NCI-H128 (cell line): ENCODE data around the gene SNHG17.
"Not testable (repeated sequence)": the region's sequence is repeated elsewhere in the genome, so short reads cannot be mapped to it uniquely, and the experiment has no call there.

Source experiments
- DNase-seq: peaks from one replicate; lab custom pipeline; 2025; ENCODE audit not compliant: unreplicated experiment; lab: John Stamatoyannopoulos, UW

SNHG17 gene

GRCh38 chr20:38421915-38422314, 13.2 kb downstream of the SNHG17 start:
- DNase-seq = no peak

GRCh38 chr20:38420388-38421085, 14.6 kb downstream of the SNHG17 start:
- DNase-seq = no peak

- no peak for DNase-seq
Observed at GRCh38 chr20:38418509-38419204, 16.5 kb downstream of the SNHG17 start.

- no peak for DNase-seq
Observed at GRCh38 chr20:38414769-38415450, 20.2 kb downstream of the SNHG17 start.

GRCh38 chr20:38412877-38413577, 22.1 kb downstream of the SNHG17 start:
- no peak for DNase-seq

GRCh38 chr20:38407822-38408221, 27.3 kb downstream of the SNHG17 start:
- not testable (repeated sequence) for DNase-seq

- no peak for DNase-seq
Observed at GRCh38 chr20:38407321-38407720, 27.8 kb downstream of the SNHG17 start.

- DNase-seq = no peak
Observed at GRCh38 chr20:38406476-38406875, 28.7 kb downstream of the SNHG17 start.

- DNase-seq = no peak
Observed at GRCh38 chr20:38405132-38405531, 30.0 kb downstream of the SNHG17 start.

GRCh38 chr20:38404016-38404415, 31.1 kb downstream of the SNHG17 start:
- no peak for DNase-seq

- DNase-seq = no peak
Observed at GRCh38 chr20:38402816-38403215, 32.3 kb downstream of the SNHG17 start.

- no peak for DNase-seq
Observed at GRCh38 chr20:38402089-38402488, 33.0 kb downstream of the SNHG17 start.

GRCh38 chr20:38395751-38396395, 39.3 kb downstream of the SNHG17 start:
- not testable (repeated sequence) for DNase-seq

- DNase-seq = no peak
Observed at GRCh38 chr20:38395165-38395564, 40.0 kb downstream of the SNHG17 start.

- no peak for DNase-seq
Observed at GRCh38 chr20:38393259-38393658, 41.9 kb downstream of the SNHG17 start.

GRCh38 chr20:38392356-38392755, 42.8 kb downstream of the SNHG17 start:
- no peak for DNase-seq

GRCh38 chr20:38387953-38388352, 47.2 kb downstream of the SNHG17 start:
- DNase-seq = no peak

GRCh38 chr20:38386851-38387250, 48.3 kb downstream of the SNHG17 start:
- no peak for DNase-seq

GRCh38 chr20:38386004-38386403, 49.1 kb downstream of the SNHG17 start:
- DNase-seq = no peak

- DNase-seq = no peak
Observed at GRCh38 chr20:38383147-38383546, 52.0 kb downstream of the SNHG17 start.

- not testable (repeated sequence) for DNase-seq
Observed at GRCh38 chr20:38377838-38378237, 57.3 kb downstream of the SNHG17 start.
